SJCRH30 (cell line): ENCODE data around the gene ANKK1. TPM values are rescaled to one million over a fixed set of nuclear protein-coding genes. Genes with fewer than 3 reads are reported as not detected.

Experiments used
- DNase-seq, 2 experiments: peaks; one replicate each; pipeline ENCODE4 v3.0.0-alpha.2; 2015 to 2020
- H3K27ac ChIP-seq: fragments of 250-450 bp; sonication (Bioruptor Pico); 2 replicates; pipeline ENCODE4 v1.5.1; 2020; ENCODE audit warnings: mild to moderate bottlenecking, moderate library complexity
- H3K27me3 ChIP-seq: fragments of 250-450 bp; sonication (Bioruptor Pico); 2 replicates; pipeline ENCODE4 v1.5.1; 2020; ENCODE audit warnings: mild to moderate bottlenecking, moderate library complexity
- H3K36me3 ChIP-seq: fragments of 250-450 bp; sonication (Bioruptor Pico); 2 replicates; pipeline ENCODE4 v1.5.1; 2020; ENCODE audit warnings: mild to moderate bottlenecking, moderate library complexity
- H3K4me1 ChIP-seq: fragments of 250-450 bp; sonication (Bioruptor Pico); 2 replicates; pipeline ENCODE4 v1.5.1; 2020; ENCODE audit warnings: mild to moderate bottlenecking, moderate library complexity
- H3K4me3 ChIP-seq: fragments of 250-450 bp; sonication (Bioruptor Pico); 2 replicates; pipeline ENCODE4 v1.5.1; 2020; ENCODE audit warnings: mild to moderate bottlenecking, moderate library complexity
- H3K9me3 ChIP-seq: fragments of 250-450 bp; sonication (Bioruptor Pico); replicated peaks from 2 replicates; pipeline ENCODE4 v1.5.1; 2020; ENCODE audit warnings: mild to moderate bottlenecking, moderate library complexity
- total RNA-seq: library from RNA; depleted of rRNA; stranded (reverse); fragments of >200 nt; shearing (Covaris generic); gene quantifications from 2 replicates; pipeline ENCODE4 v1.2.3, GENCODE V29; 2014; rRNA removed

ANKK1 gene
- total RNA-seq, 1 experiment from 2014 or later, result not detected

DNA sequence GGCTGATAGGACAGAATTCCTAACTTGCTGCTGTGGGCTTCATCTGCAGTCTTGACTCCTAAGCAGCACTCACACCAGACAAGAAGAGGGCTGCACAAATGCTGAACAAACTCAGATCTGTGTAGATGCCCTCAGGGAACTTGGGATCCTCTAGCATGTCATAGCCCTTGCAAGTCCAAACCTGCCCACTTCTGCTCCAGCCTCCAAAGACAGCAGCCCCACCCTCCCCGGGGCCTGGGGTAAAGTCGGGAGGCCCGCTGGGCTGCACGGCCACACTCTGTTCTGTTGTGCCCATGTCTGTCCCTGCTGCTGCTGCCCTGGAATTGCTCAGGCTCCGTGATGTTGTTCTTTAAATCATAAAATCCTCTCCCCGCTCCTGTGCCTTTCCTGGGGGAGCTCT lies 59.4 kb downstream of the ANKK1 start:
- Histone ChIP-seq H3K27me3 (no peaks in the 10 kb centered on the region), H3K4me1 (peaks cover 15% of the 10 kb centered on the region), H3K9me3 (no peaks in the 10 kb centered on the region), H3K27ac (peak overlapping the region; percentile 45; the same call in 1 of the 2 replicates), H3K36me3 (no peaks in the 10 kb centered on the region), H3K4me3 (peak overlapping the region; percentile 21; the same call in 1 of the 2 replicates)
- peak; percentile 80 to 84 for DNase-seq

DNA sequence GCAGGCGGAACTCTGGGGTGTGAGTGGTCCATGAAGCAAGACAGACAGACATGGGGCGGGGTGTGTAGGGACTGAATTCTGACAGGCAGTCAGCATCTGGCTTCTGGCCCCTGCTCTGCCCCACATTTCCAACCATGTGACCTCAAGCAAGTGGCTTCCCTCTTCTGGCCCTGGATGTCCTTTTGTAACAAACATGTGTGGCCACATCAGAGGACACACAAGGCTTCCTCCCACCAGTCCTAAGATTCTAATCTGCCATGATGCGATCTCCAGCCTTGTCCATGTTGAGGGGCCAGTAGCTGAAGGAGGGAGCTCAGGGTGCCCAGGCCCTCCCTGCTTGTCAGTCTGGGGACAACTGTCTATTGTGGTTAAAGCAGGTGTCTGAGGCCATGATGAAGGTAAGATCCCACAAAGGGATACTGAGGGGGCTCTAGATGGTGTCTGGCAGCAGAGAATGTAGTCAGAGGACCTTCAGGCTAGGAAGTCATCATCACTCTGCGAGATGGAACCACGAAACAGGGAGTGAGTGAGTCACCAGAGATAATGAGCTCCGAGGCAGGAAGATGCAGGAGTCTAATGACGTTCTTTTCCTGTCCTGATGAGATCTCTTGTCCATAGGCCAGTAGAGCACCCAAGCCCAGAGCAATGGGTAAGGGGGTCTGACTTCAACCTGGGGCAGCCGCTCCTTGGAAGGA lies 60.2 kb downstream of the ANKK1 start:
- Histone ChIP-seq H3K4me3 (no peak overlapping the region; the same call in 1 of the 2 replicates), H3K27ac (peak overlapping the region; percentile 45; the same call in 1 of the 2 replicates), H3K27me3 (no peaks in the 10 kb centered on the region), H3K4me1 (peaks cover 15% of the 10 kb centered on the region), H3K36me3 (no peaks in the 10 kb centered on the region), H3K9me3 (no peaks in the 10 kb centered on the region)
- peak; percentile 26 to 47 for DNase-seq

DNA sequence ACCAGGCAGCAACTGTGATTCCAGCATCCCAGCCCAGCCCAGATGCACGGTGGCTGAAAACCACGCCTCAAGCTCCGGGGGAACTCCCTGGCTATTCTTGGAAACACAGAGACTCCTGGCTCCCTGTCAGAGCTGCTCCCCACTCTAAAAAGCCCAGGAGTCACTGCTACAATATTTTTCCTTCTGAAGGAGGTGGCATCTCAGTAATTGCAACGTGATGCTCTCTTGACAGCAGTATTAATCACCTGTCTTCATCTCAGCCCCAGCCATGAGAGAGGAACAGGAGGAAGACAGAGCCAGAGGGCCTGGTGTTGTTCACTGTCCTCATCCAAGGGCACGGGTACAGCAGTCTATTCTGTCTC lies 60.7 kb downstream of the ANKK1 start:
- no peaks in the 10 kb centered on the region for H3K27me3 ChIP-seq
- no peak overlapping the region for H3K4me3 ChIP-seq
- no peaks in the 10 kb centered on the region for H3K9me3 ChIP-seq
- no peaks in the 10 kb centered on the region for H3K36me3 ChIP-seq
- peaks cover 15% of the 10 kb centered on the region for H3K4me1 ChIP-seq
- no peak for DNase-seq
- no peak overlapping the region for H3K27ac ChIP-seq

DNA sequence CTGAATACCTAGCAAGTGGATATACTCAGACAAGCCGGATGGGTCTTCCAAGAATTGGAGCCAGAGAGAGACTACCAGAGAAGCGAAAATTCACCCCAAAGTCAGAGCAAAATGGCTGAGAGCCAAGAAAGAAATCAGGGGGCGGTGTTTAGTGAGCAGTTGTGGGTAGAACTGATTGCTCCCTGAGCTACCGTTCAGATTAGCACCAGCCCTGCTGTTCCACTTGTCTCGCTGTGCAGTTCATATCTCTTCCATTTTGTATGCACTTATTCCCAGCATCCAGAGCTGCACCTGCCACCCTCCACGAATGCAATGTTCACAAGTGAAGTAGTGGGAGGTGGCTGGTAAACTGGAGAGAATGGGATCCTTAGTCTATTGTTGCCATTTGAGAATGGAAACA lies 62.2 kb downstream of the ANKK1 start:
- DNase-seq, result no peak
- Histone ChIP-seq H3K36me3 (no peaks in the 10 kb centered on the region), H3K4me3 (no peak overlapping the region), H3K4me1 (peaks cover 15% of the 10 kb centered on the region), H3K27me3 (no peaks in the 10 kb centered on the region), H3K27ac (no peak overlapping the region), H3K9me3 (no peaks in the 10 kb centered on the region)

Other genes starting within 250 kb of the ANKK1 start
- not detected in 2 replicates for gene TTC12, start 73.2 kb upstream of the ANKK1 start, total RNA-seq
- gene DRD2, start 87.6 kb downstream of the ANKK1 start, total RNA-seq, result 1.4 and 2.5 TPM in 2 replicates